GM23338 (cell line): Measurements from ENCODE around the gene SELP. TPM values are rescaled to one million over a fixed set of nuclear protein-coding genes. Genes with fewer than 3 reads are reported as not detected.

Source experiments
- ATAC-seq: fragments of 200-7000 bp; cut with Tn5 transposase; 3 replicates; pipeline ENCODE4 v1.9.1; 2020
- DNase-seq: peaks from one replicate; pipeline ENCODE4 v3.0.0-alpha.2; 2015; ENCODE audit warnings: low spot score
- H2AFZ ChIP-seq: fragments of 200-600 bp; sonication (generic); 2 replicates; pipeline ENCODE4 v1.8.0; 2016; ENCODE audit warnings: antibody characterized with exemption, mild to moderate bottlenecking, moderate library complexity
- H3F3A ChIP-seq: fragments of 200-600 bp; sonication (generic); replicated peaks from 2 replicates; pipeline ENCODE4 v1.8.0; 2017; ENCODE audit warnings: antibody characterized with exemption, mixed run types, low read depth
- H3K27ac ChIP-seq: fragments of 200-600 bp; sonication (generic); 2 replicates; pipeline ENCODE4 v1.6.1; 2016; ENCODE audit warnings: low read depth
- H3K27me3 ChIP-seq: fragments of 200-600 bp; sonication (generic); 2 replicates; pipeline ENCODE4 v1.8.0; 2016; ENCODE audit warnings: mild to moderate bottlenecking, mixed run types, moderate library complexity; ENCODE audit not compliant: insufficient read depth
- H3K36me3 ChIP-seq: fragments of 200-600 bp; sonication (generic); 2 replicates; pipeline ENCODE4 v1.8.0; 2016; ENCODE audit warnings: mild to moderate bottlenecking; ENCODE audit not compliant: insufficient read depth
- H3K4me1 ChIP-seq: fragments of 200-600 bp; sonication (generic); 2 replicates; pipeline ENCODE4 v1.8.0; 2016; ENCODE audit warnings: mild to moderate bottlenecking, moderate library complexity; ENCODE audit not compliant: insufficient read depth
- H3K4me2 ChIP-seq: fragments of 200-600 bp; sonication (generic); 2 replicates; pipeline ENCODE4 v1.7.1; 2017; ENCODE audit warnings: mixed run types
- H3K4me3 ChIP-seq: fragments of 200-600 bp; sonication (generic); 2 replicates; pipeline ENCODE4 v1.6.1; 2016; ENCODE audit warnings: mixed run types
- H3K79me2 ChIP-seq: fragments of 200-600 bp; sonication (generic); replicated peaks from 2 replicates; pipeline ENCODE4 v1.8.0; 2017; ENCODE audit warnings: mild to moderate bottlenecking; ENCODE audit not compliant: insufficient read depth
- H3K9me2 ChIP-seq: fragments of 200-600 bp; sonication (generic); 2 replicates; pipeline ENCODE4 v1.8.0; 2017; ENCODE audit not compliant: insufficient read depth
- H4K20me1 ChIP-seq: fragments of 200-600 bp; sonication (generic); replicated peaks from 2 replicates; pipeline ENCODE4 v1.8.0; 2017; ENCODE audit warnings: mild to moderate bottlenecking; ENCODE audit not compliant: insufficient read depth
- H3K27ac Mint-ChIP-seq: 2 replicates; pipeline ENCODE4 v1.8.0; 2020; ENCODE audit warnings: inconsistent platforms, mild to moderate bottlenecking, moderate library complexity, mixed read lengths
- H3K27me3 Mint-ChIP-seq: 3 replicates; pipeline ENCODE4 v1.8.0; 2022; ENCODE audit warnings: low read depth, mild to moderate bottlenecking, moderate library complexity, mixed read lengths, inconsistent platforms; ENCODE audit not compliant: insufficient read depth, poor library complexity
- H3K36me3 Mint-ChIP-seq: 3 replicates; pipeline ENCODE4 v1.8.0; 2021; ENCODE audit warnings: low read depth, mild to moderate bottlenecking, inconsistent platforms, moderate library complexity, mixed read lengths
- H3K4me1 Mint-ChIP-seq: 3 replicates; pipeline ENCODE4 v1.8.0; 2020; ENCODE audit warnings: mild to moderate bottlenecking, inconsistent platforms, mixed read lengths
- H3K4me3 Mint-ChIP-seq: 3 replicates; pipeline ENCODE4 v1.8.0; 2021; ENCODE audit warnings: moderate library complexity, mild to moderate bottlenecking, inconsistent platforms, mixed read lengths
- H3K9me3 Mint-ChIP-seq: 3 replicates; pipeline ENCODE4 v1.8.0; 2020; ENCODE audit warnings: moderate library complexity, mild to moderate bottlenecking, inconsistent platforms, mixed read lengths
- CREB1 ChIP-seq: fragments of 250-450 bp; sonication (Bioruptor Pico); IDR thresholded peaks from 2 replicates; pipeline ENCODE4 v1.5.0; 2020; ENCODE audit warnings: low read depth, mild to moderate bottlenecking, moderate library complexity
- CTCF ChIP-seq, 2 experiments: fragments of 200-600 bp in 1 of 2; sonication (generic) in 1 of 2; conservative IDR thresholded peaks; 2 replicates each; pipeline versions ENCODE4 v1.5.1 to v1.6.1; 2016 to 2017; ENCODE audit warnings: antibody characterized with exemption in 2 of 2, low read depth in 2 of 2, mild to moderate bottlenecking in 2 of 2, moderate library complexity in 1 of 2
- ETS1 ChIP-seq: IDR thresholded peaks from 2 replicates; pipeline ENCODE4 v1.6.1; 2016; ENCODE audit warnings: antibody characterized with exemption
- EZH2 ChIP-seq: fragments of 200-600 bp; sonication (generic); IDR thresholded peaks from one replicate; pipeline ENCODE4 v1.8.0; 2017; ENCODE audit warnings: antibody characterized with exemption, mild to moderate bottlenecking, low read depth; ENCODE audit not compliant: unreplicated experiment
- EZH2phosphoT487 ChIP-seq: fragments of 200-600 bp; sonication (generic); IDR thresholded peaks from one replicate; pipeline ENCODE4 v1.8.1; 2018; ENCODE audit warnings: antibody characterized with exemption; ENCODE audit not compliant: unreplicated experiment
- JUNB ChIP-seq: IDR thresholded peaks from one replicate; pipeline ENCODE4 v1.6.1; 2016; ENCODE audit warnings: antibody characterized with exemption; ENCODE audit not compliant: unreplicated experiment
- NANOG ChIP-seq: IDR thresholded peaks from 2 replicates; pipeline ENCODE4 v1.6.1; 2016; ENCODE audit warnings: antibody characterized with exemption, borderline replicate concordance
- POLR2AphosphoS5 ChIP-seq: IDR thresholded peaks from 2 replicates; pipeline ENCODE4 v1.6.1; 2016; ENCODE audit warnings: antibody characterized with exemption, low read depth
- REST ChIP-seq: IDR thresholded peaks from one replicate; pipeline ENCODE4 v1.6.1; 2018; ENCODE audit warnings: antibody characterized with exemption; ENCODE audit not compliant: unreplicated experiment
- STAT1 ChIP-seq: IDR thresholded peaks from one replicate; pipeline ENCODE4 v1.6.1; 2016; ENCODE audit warnings: antibody characterized with exemption; ENCODE audit not compliant: unreplicated experiment
- ZNF114 ChIP-seq: fragments of 250-450 bp; sonication (Bioruptor Pico); IDR thresholded peaks from 2 replicates; pipeline ENCODE4 v1.5.0; 2020; ENCODE audit warnings: mild to moderate bottlenecking, moderate library complexity
- ZNF331 ChIP-seq: fragments of 250-450 bp; sonication (Bioruptor Pico); IDR thresholded peaks from 2 replicates; pipeline ENCODE4 v1.5.0; 2020; ENCODE audit warnings: low read depth, mild to moderate bottlenecking, moderate library complexity
- ZNF462 ChIP-seq: fragments of 250-450 bp; sonication (Bioruptor Pico); IDR thresholded peaks from 2 replicates; pipeline ENCODE4 v1.5.0; 2020; ENCODE audit warnings: mild to moderate bottlenecking, moderate library complexity
- polyA plus RNA-seq: library from polyadenylated mRNA; unstranded; fragments of >200 nt; fragmentation: Nextera tagmentation; extraction: Ambion mirVana; gene quantifications from 2 replicates; pipeline ENCODE4 v1.2.1, GENCODE V29; 2016
- total RNA-seq: library from RNA; depleted of rRNA; stranded (reverse); fragments of >200 nt; shearing (Covaris generic); gene quantifications from 2 replicates; pipeline ENCODE4 v1.2.3, GENCODE V29; 2014

Gene SELP
- total and polyA plus RNA-seq, 2 experiments from 2014 or later, result not detected

GRCh38 chr1:169557131-169557530 lies 72.8 kb downstream of the SELP start:
- Histone ChIP-seq H4K20me1 (no peaks in the 10 kb centered on the region), H3K79me2 (no peaks in the 10 kb centered on the region), H3K27me3 (no peaks in the 10 kb centered on the region), H3K4me2 (no peak overlapping the region; the same call in 1 of the 2 replicates), H3K4me1 (no peaks in the 10 kb centered on the region), H3K27ac (no peak overlapping the region), H2AFZ (no peak overlapping the region), H3K9me2 (no peaks in the 10 kb centered on the region), H3K4me3 (no peak overlapping the region), H3K36me3 (no peaks in the 10 kb centered on the region), H3F3A (no peaks in the 10 kb centered on the region)
- Mint-ChIP-seq H3K27ac (no peak overlapping the region), H3K36me3 (no peaks in the 10 kb centered on the region), H3K4me3 (no peak overlapping the region), H3K27me3 (no peaks in the 10 kb centered on the region), H3K4me1 (peaks cover 18% of the 10 kb centered on the region), H3K9me3 (no peaks in the 10 kb centered on the region)
- DNase-seq (peak; percentile 22), ATAC-seq (peak; percentile 54; the same call in 2 of the 3 replicates)
- TF ChIP-seq EZH2 (no peak), ZNF114 (CRISPR knock-in tag) (no peak), ETS1 (no peak), ZNF331 (CRISPR knock-in tag) (no peak), REST (no peak), ZNF462 (CRISPR knock-in tag) (no peak), JUNB (no peak), NANOG (no peak), CTCF (conservative IDR thresholded peaks at IDR 0.05; ENCODE audit: low read depth in 2 of 2) (no peak), CREB1 (no peak), STAT1 (no peak), EZH2phosphoT487 (no peak), POLR2AphosphoS5 (no peak)
